HepG2 (cell line): ENCODE results near the gene GRIK4. TPM values are rescaled to one million over a fixed set of nuclear protein-coding genes. Genes with fewer than 3 reads are reported as not detected.

Experiments used
- ATAC-seq: fragments of 200-7000 bp; cut with Tn5 transposase; 3 replicates; pipeline ENCODE4 v1.9.1; 2020; ENCODE audit warnings: mild to moderate bottlenecking, moderate library complexity
- BruUV-seq: library from RNA; stranded (reverse); fragments of 400-500 nt; replicated peaks from 2 replicates; lab custom pipeline; 2021; lab: Mats Ljungman, UMichigan
- CTCF ChIA-PET: fragments of 300-600 bp; formaldehyde crosslinking; extraction: SDS; loops from one replicate; lab custom pipeline; 2021; ENCODE audit warnings: low total read pairs, inconsistent platforms, low intra/inter-chr PET ratio; lab: Yijun Ruan, JAX
- POLR2A ChIA-PET: fragments of 350-600 bp; sonication (Branson Sonifier 250); formaldehyde crosslinking; loops from one replicate; lab custom pipeline; 2020; ENCODE audit warnings: antibody characterized with exemption, inconsistent platforms; lab: Yijun Ruan, JAX
- DNase-seq: peaks from one replicate; pipeline ENCODE4 v3.0.0-alpha.2; 2015; ENCODE audit warnings: low spot score
- FAIRE-seq: peaks from 3 replicates; lab custom pipeline; 2011; peaks lifted over from hg19 to GRCh38; lab: Jason Lieb, UNC
- H2AFZ ChIP-seq: one replicate; pipeline ENCODE4 v1.6.1; 2011; ENCODE audit warnings: low read length, inconsistent platforms
- H3K27ac ChIP-seq: fragments of 300-600 bp; 3 replicates; pipeline ENCODE4 v1.8.0; 2011; ENCODE audit warnings: mixed run types, mild to moderate bottlenecking, mixed read lengths, low read length, inconsistent platforms; ENCODE audit not compliant: insufficient read depth; ENCODE audit errors: extremely low read length
- H3K27me3 ChIP-seq, 2 experiments: fragments of 200-600 bp in 1 of 2; 2 replicates in 1 of 2; 3 replicates in 1 of 2; pipeline versions ENCODE4 v1.6.0 to v1.8.0; 2011; ENCODE audit warnings: low read length in 2 of 2, mild to moderate bottlenecking in 2 of 2, moderate library complexity in 2 of 2, inconsistent platforms in 1 of 2; ENCODE audit not compliant: insufficient read depth in 2 of 2, control insufficient read depth in 1 of 2
- H3K36me3 ChIP-seq, 2 experiments: fragments of 200-600 bp in 1 of 2; replicated peaks in 1 of 2; 2 replicates in 1 of 2; 3 replicates in 1 of 2; pipeline versions ENCODE4 v1.5.1 to v1.8.0; 2011; ENCODE audit warnings: low read length in 2 of 2, inconsistent platforms in 1 of 2; ENCODE audit not compliant: insufficient read depth in 2 of 2, control insufficient read depth in 1 of 2
- H3K4me1 ChIP-seq: 2 replicates; pipeline ENCODE4 v1.5.1; 2012; ENCODE audit warnings: low read length, inconsistent platforms; ENCODE audit not compliant: insufficient read depth
- H3K4me2 ChIP-seq: 2 replicates; pipeline ENCODE4 v1.6.0; 2011; ENCODE audit warnings: low read depth, low read length, inconsistent platforms
- H3K4me3 ChIP-seq, 3 experiments: fragments of 200-600 bp in 1 of 3; sonication (generic), shearing (Covaris generic) in 1 of 3; replicated peaks in 1 of 3; 2 replicates each; pipeline ENCODE4 v1.5.1; 2011 to 2016; ENCODE audit warnings: low read length in 3 of 3, inconsistent platforms in 2 of 3, low read depth in 2 of 3, mild to moderate bottlenecking in 2 of 3, control low read depth in 1 of 3, mixed read lengths in 1 of 3; ENCODE audit not compliant: insufficient read depth in 1 of 3
- H3K79me2 ChIP-seq: one replicate; pipeline ENCODE4 v1.6.1; 2011; ENCODE audit warnings: low read length, inconsistent platforms; ENCODE audit not compliant: insufficient read depth
- H3K9ac ChIP-seq: 2 replicates; pipeline ENCODE4 v1.6.0; 2011; ENCODE audit warnings: mild to moderate bottlenecking, low read depth, low read length, inconsistent platforms; ENCODE audit not compliant: insufficient read depth
- H3K9me3 ChIP-seq: 2 replicates; pipeline ENCODE4 v1.5.1; 2012; ENCODE audit warnings: mild to moderate bottlenecking, low read length
- H4K20me1 ChIP-seq: 2 replicates; pipeline ENCODE4 v1.6.0; 2011; ENCODE audit warnings: inconsistent platforms, mild to moderate bottlenecking, low read length, moderate library complexity; ENCODE audit not compliant: insufficient read depth
- FOXK1 ChIP-seq: sonication (generic); formaldehyde crosslinking; IDR thresholded peaks from 2 replicates; pipeline ENCODE4 v1.4.0; 2020; ENCODE audit warnings: low read depth, missing genetic modification reagents, borderline replicate concordance
- GATA4 ChIP-seq: sonication (generic); IDR thresholded peaks from 2 replicates; pipeline ENCODE4 v1.6.1; 2016; ENCODE audit warnings: antibody characterized with exemption, low read depth, borderline replicate concordance
- NFE2L2 ChIP-seq: fragments of 150-350 bp; IDR thresholded peaks from 2 replicates; pipeline ENCODE4 v1.6.1; 2014; ENCODE audit warnings: low read length
- ZNF230 ChIP-seq: sonication (generic); formaldehyde crosslinking; IDR thresholded peaks from 2 replicates; pipeline ENCODE4 v1.4.0; 2020; ENCODE audit warnings: mild to moderate bottlenecking, missing genetic modification reagents
- ZSCAN22 ChIP-seq: sonication (generic); formaldehyde crosslinking; IDR thresholded peaks from 2 replicates; pipeline ENCODE4 v1.4.0; 2020; ENCODE audit warnings: mild to moderate bottlenecking, missing genetic modification reagents
- WGBS: methylation state at CpG from one replicate; pipeline ENCODE4 v1.1.6; 2017; ENCODE audit warnings: low lambda C conversion rate; 5-methylcytosine and 5-hydroxymethylcytosine counted together
- in situ Hi-C: cut with HindIII; loops from 2 replicates; pipeline ENCODE4 v1.10.0; 2017; ENCODE audit warnings: low pct_unique_long_range_greater_than_20kb; ENCODE audit not compliant: extremely low pct_ligation_motif_present
- intact Hi-C: fragments of 100-400 bp; cut with micrococcal nuclease; formaldehyde crosslinking; loops from one replicate; pipeline ENCODE4 v1.10.0; 2022; ENCODE audit not compliant: unreplicated experiment
- polyA plus RNA-seq, 8 experiments: library from polyadenylated mRNA; depleted of rRNA in 3 of 8; stranded (reverse) in 7 of 8; unstranded in 1 of 8; fragments of >200 nt; fragmentation: Illumina TruSeq in 4 of 8; extraction: Trizol in 4 of 8; gene quantifications; 2 replicates each; pipeline versions ENCODE4 v1.2.1 to v1.2.3, GENCODE V29; 2011 to 2016; ENCODE audit warnings: low read depth in 4 of 8, missing spikeins in 1 of 8, mixed read lengths in 1 of 8; ENCODE audit not compliant: insufficient read depth in 1 of 8
- total RNA-seq, 5 experiments: library from RNA; depleted of rRNA; stranded (reverse); fragments of >200 nt; fragmentation: Illumina TruSeq; extraction: Trizol; gene quantifications; 2 replicates each; pipeline ENCODE4 v1.2.3, GENCODE V29; 2016; ENCODE audit warnings: low read depth in 1 of 5
- TF ChIP-seq, protein P1 (sequence below): sonication (generic); formaldehyde crosslinking; IDR thresholded peaks from 2 replicates; pipeline ENCODE4 v1.5.0; 2020; ENCODE audit warnings: mild to moderate bottlenecking, missing genetic modification reagents, moderate library complexity
- TF ChIP-seq, protein P2 (sequence below): sonication (generic); formaldehyde crosslinking; IDR thresholded peaks from 2 replicates; pipeline ENCODE4 v1.5.0; 2020; ENCODE audit warnings: mild to moderate bottlenecking, missing genetic modification reagents
- TF ChIP-seq, protein P3 (sequence below): sonication (generic); formaldehyde crosslinking; IDR thresholded peaks from 2 replicates; pipeline ENCODE4 v1.9.0; 2021; ENCODE audit warnings: missing genetic modification reagents, mild to moderate bottlenecking, borderline replicate concordance
- TF ChIP-seq, protein P4 (sequence below): sonication (generic); formaldehyde crosslinking; IDR thresholded peaks from 2 replicates; pipeline ENCODE4 v1.5.0; 2020; ENCODE audit warnings: mild to moderate bottlenecking, missing genetic modification reagents

Gene GRIK4
- total and polyA plus RNA-seq, 2 of the 13 experiments (the other 11 are each of a cell fraction or from before 2014, with no cell fraction given): 0.04 to 0.07 TPM

DNA sequence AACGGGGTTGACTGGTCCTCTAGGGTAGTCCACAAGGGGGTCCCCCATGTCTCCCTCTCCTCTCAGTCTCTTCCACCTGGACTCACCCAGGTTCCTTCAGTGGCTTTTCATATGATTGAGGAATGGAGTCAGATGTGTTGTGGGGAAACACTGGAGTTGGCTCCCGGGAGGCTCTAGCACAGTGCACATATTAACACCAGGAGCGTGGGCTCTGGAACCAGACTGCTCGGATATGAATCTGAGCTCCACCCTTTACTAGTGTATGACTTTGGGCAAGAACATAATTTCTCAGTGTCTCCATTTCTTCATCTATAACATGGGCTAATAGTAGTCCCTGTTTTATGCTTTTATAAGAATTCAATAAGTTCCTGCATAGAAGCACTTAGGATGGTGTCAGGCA, 157.0 kb downstream of the GRIK4 start:
- in situ Hi-C loops: no loop called here
- 46% methylated on average over 4 of the region's 4 CpGs for WGBS
- H3K4me1 ChIP-seq: peaks cover 7% of the 10 kb centered on the region
- no peaks in the 10 kb centered on the region for H3K9me3 ChIP-seq
- FAIRE-seq: no peak
- no peak for ATAC-seq
- no peaks in the 10 kb centered on the region for H3K27me3 ChIP-seq
- no peak overlapping the region for H3K27ac ChIP-seq
- H3K4me2 ChIP-seq: no peak overlapping the region
- ChIA-PET POLR2A (no interaction called here), CTCF (no interaction called here)
- H4K20me1 ChIP-seq: no peaks in the 10 kb centered on the region
- H3K79me2 ChIP-seq: no peaks in the 10 kb centered on the region
- H3K4me3 ChIP-seq: no peak overlapping the region
- no peak for DNase-seq
- no TSS peak for BruUV-seq
- TF ChIP-seq, protein P1, sequence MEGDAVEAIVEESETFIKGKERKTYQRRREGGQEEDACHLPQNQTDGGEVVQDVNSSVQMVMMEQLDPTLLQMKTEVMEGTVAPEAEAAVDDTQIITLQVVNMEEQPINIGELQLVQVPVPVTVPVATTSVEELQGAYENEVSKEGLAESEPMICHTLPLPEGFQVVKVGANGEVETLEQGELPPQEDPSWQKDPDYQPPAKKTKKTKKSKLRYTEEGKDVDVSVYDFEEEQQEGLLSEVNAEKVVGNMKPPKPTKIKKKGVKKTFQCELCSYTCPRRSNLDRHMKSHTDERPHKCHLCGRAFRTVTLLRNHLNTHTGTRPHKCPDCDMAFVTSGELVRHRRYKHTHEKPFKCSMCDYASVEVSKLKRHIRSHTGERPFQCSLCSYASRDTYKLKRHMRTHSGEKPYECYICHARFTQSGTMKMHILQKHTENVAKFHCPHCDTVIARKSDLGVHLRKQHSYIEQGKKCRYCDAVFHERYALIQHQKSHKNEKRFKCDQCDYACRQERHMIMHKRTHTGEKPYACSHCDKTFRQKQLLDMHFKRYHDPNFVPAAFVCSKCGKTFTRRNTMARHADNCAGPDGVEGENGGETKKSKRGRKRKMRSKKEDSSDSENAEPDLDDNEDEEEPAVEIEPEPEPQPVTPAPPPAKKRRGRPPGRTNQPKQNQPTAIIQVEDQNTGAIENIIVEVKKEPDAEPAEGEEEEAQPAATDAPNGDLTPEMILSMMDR: no peak
- TF ChIP-seq GATA4 (no peak), ZNF230 (CRISPR knock-in tag) (no peak), ZSCAN22 (CRISPR knock-in tag) (no peak), FOXK1 (CRISPR knock-in tag) (no peak), NFE2L2 (no peak)
- TF ChIP-seq, protein P2, sequence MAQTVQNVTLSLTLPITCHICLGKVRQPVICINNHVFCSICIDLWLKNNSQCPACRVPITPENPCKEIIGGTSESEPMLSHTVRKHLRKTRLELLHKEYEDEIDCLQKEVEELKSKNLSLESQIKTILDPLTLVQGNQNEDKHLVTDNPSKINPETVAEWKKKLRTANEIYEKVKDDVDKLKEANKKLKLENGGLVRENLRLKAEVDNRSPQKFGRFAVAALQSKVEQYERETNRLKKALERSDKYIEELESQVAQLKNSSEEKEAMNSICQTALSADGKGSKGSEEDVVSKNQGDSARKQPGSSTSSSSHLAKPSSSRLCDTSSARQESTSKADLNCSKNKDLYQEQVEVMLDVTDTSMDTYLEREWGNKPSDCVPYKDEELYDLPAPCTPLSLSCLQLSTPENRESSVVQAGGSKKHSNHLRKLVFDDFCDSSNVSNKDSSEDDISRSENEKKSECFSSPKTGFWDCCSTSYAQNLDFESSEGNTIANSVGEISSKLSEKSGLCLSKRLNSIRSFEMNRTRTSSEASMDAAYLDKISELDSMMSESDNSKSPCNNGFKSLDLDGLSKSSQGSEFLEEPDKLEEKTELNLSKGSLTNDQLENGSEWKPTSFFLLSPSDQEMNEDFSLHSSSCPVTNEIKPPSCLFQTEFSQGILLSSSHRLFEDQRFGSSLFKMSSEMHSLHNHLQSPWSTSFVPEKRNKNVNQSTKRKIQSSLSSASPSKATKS (CRISPR knock-in tag): no peak
- TF ChIP-seq, protein P3, sequence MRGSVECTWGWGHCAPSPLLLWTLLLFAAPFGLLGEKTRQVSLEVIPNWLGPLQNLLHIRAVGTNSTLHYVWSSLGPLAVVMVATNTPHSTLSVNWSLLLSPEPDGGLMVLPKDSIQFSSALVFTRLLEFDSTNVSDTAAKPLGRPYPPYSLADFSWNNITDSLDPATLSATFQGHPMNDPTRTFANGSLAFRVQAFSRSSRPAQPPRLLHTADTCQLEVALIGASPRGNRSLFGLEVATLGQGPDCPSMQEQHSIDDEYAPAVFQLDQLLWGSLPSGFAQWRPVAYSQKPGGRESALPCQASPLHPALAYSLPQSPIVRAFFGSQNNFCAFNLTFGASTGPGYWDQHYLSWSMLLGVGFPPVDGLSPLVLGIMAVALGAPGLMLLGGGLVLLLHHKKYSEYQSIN: no peak
- TF ChIP-seq, protein P4, sequence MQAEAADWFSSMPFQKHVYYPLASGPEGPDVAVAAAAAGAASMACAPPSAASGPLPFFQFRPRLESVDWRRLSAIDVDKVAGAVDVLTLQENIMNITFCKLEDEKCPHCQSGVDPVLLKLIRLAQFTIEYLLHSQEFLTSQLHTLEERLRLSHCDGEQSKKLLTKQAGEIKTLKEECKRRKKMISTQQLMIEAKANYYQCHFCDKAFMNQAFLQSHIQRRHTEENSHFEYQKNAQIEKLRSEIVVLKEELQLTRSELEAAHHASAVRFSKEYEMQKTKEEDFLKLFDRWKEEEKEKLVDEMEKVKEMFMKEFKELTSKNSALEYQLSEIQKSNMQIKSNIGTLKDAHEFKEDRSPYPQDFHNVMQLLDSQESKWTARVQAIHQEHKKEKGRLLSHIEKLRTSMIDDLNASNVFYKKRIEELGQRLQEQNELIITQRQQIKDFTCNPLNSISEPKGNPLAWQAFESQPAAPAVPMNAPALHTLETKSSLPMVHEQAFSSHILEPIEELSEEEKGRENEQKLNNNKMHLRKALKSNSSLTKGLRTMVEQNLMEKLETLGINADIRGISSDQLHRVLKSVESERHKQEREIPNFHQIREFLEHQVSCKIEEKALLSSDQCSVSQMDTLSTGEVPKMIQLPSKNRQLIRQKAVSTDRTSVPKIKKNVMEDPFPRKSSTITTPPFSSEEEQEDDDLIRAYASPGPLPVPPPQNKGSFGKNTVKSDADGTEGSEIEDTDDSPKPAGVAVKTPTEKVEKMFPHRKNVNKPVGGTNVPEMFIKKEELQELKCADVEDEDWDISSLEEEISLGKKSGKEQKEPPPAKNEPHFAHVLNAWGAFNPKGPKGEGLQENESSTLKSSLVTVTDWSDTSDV (CRISPR knock-in tag): no peak
- intact Hi-C loops: no loop called here
- no peaks in the 10 kb centered on the region for H3K36me3 ChIP-seq
- H3K9ac ChIP-seq: no peak overlapping the region
- H2AFZ ChIP-seq: no peak overlapping the region
